ENCODE data around the gene MPZL3.

GRCh38 chr11:118214210-118214914, 37.8 kb downstream of the MPZL3 start:
- TF ChIP-seq POLR2AphosphoS5 (IDR thresholded peaks at IDR 0.05; ENCODE audit: low read depth, low read length) (no peak), POLR2A (IDR thresholded peaks at IDR 0.05; ENCODE audit: low read depth, low read length) (no peak)

All from GM12892 (cell line).